GM21825 (cell line): Measurements from ENCODE around the gene GNPTG.

Source experiments
- ATAC-seq: cut with Tn5 transposase; IDR thresholded peaks from one replicate; pipeline ENCODE4 v1.9.1; 2021; ENCODE audit warnings: mild to moderate bottlenecking, moderate library complexity; ENCODE audit not compliant: unreplicated experiment

GNPTG gene

DNA sequence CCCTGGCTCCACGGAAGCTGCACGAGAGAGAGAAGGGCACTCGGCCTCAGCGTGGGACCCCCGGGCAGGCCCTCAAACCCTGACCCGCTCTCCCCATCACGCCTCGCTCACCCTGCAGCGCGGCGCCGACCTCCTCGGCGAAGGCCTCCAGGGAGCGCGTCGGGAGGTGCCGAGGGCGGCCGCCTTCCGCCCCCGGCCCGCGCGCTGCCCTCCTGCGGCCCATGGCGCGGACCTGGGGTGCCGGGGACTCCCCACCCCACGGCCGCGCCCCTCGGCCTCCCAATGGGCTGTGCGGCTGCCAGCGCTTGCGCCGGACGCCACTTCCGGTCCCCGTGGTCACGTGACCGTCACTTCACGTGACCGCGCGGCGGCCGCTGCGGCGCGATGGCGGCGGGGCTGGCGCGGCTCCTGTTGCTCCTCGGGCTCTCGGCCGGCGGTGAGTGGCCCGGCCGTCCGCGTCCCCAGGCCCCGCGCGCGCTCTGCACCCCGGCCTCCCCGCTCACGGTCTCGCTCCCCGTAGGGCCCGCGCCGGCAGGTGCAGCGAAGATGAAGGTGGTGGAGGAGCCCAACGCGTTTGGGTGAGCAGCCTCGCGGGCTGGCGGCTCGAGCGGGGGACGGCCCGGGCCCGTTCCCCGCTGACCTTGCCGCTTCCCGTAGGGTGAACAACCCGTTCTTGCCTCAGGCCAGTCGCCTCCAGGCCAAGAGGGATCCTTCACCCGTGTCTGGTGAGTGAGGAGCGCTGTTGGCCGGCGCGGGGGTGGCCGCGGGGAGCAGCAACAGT is at the start of gene GNPTG, which contains the start of gene TSR3:
Gene GNPTG, plus strand, starts transcription at position 350 of the 781 bp plus-strand sequence. Its CDS starts 35 bp downstream, at position 385.
Gene TSR3, minus strand, starts transcription at position 297 of the 781 bp plus-strand sequence. Its CDS starts 74 bp downstream, at position 223.
- peak; percentile 51 for ATAC-seq

DNA sequence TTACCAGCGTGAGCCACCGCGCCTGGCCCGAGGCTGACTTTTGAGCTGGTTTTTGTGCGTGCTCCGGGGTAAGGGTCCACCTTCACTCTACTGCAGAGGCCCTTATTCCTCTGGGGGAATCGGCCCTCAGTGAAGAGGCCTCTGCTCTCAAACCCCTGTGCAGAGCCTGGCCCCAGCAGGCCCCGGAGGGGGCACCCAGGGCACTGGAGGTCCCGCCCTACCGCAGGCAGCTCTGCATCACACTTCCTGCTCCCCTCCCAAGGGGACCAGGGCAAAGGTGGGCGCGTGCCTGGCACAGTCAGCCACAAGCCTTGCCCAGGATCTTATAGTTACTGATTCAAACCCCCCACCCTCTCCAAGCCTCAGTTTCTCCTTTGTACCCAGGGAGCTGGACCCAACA is 45.9 kb upstream of the GNPTG start:
- ATAC-seq = no peak

DNA sequence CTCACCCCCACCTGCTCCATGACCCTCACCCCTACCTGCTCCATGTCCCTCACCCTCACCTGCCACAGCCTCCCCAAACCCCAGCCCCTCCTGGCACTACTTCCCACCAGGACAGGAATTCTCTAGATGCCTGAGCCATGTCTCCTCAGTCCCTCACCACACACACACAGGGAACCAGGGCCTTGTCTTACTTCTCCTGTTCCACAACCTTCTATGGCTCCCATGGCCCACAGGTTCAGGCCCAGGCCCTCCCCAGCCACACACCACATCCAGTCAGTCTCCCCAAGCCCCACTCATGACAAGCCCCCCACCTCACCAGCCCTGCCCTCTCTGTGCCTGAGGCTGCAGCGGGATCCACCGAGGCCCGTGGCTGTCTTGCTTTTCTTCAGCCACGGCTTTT is 45.4 kb upstream of the GNPTG start:
- no peak for ATAC-seq

DNA sequence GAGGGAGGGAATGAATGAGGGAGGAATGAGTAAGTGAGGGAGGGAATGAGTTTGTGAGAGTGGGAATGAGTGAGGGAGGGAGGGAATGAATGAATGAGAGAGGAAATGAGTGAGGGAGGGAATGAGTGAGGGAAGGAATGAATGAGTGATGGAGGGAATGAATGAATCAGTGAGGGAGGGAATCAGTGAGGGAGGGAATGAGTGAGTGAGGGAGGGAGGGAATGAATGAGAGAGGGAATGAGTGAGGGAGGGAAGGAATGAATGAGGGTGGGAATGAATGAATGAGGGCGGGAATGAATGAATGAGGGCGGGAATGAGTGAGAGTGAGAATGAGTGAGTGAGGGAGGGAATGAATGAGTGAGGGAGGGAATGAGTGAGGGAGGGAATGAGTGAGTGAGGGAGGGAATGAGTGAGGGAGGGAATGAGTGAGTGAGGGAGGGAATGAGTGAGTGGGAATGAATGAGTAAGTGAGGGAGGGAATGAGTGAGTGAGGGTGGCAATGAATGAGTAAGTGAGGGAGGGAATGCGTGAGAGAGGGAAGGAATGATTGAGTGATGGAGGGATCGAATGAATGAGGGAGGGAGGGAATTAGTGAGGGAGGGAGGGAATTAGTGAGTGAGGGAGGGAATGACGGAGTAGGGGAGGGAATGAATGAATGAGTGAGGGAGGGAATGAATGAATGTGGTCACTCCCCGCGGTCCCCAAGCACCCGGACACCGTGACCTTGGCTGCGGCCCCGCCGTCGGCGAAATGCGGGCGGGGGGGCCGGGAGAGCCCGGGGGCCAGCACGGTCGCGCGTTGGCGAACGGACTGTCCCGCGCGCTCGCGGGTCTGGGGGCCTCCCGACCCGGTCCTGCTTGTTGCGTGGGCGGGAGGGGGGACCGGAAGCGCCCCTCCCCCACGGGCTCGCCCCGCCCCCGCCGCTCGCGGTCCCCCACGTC is 43.4 kb upstream of the GNPTG start:
- peak; percentile 15 for ATAC-seq

DNA sequence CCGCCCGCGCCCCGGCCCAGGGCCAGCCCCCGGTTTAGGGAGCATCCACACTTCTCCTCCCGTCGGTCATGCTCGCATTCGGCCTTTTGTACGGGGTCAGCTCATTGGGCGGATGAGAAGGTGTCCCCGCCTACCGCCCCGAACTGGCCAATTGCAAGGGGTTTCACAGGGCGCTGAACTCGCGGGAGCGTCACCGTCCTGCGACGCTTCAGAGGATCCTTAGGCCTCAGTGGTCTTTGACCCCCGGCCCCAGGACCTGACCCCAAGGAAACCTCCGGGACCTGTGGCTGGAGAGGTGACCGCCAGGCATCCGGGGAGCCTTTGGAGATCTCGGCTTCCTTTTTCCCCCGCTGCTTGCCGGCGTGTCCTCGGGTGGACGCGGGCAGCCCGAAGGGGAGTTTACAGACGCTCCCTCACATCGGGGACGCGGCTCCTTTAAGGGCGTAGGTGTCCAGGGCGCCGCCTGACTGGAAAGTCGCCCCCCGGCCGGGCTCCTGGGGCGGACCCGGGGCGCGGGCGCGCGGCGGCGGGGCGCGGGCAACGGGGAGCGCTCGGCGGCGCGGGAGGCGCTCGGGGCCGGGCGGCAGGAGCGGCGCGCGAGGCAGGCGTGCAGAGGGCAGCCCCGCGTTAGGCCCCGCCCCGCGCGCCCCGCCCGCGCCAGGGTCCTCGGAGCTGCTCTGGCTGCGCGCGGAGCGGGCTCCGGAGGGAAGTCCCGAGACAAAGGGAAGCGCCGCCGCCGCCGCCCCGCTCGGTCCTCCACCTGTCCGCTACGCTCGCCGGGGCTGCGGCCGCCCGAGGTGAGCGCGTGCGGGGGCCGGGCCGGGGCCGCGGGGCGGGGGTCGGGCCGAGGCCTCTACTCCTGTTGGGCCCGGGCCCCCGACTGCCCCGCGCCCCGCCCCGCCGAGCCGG is 42.5 kb upstream of the GNPTG start, which contains the start of gene UBE2I:
Gene UBE2I, plus strand, starts transcription at position 660 of the 909 bp plus-strand sequence. CDS start 4,395 bp downstream, outside the sequence.
- peak; percentile 49 for ATAC-seq

DNA sequence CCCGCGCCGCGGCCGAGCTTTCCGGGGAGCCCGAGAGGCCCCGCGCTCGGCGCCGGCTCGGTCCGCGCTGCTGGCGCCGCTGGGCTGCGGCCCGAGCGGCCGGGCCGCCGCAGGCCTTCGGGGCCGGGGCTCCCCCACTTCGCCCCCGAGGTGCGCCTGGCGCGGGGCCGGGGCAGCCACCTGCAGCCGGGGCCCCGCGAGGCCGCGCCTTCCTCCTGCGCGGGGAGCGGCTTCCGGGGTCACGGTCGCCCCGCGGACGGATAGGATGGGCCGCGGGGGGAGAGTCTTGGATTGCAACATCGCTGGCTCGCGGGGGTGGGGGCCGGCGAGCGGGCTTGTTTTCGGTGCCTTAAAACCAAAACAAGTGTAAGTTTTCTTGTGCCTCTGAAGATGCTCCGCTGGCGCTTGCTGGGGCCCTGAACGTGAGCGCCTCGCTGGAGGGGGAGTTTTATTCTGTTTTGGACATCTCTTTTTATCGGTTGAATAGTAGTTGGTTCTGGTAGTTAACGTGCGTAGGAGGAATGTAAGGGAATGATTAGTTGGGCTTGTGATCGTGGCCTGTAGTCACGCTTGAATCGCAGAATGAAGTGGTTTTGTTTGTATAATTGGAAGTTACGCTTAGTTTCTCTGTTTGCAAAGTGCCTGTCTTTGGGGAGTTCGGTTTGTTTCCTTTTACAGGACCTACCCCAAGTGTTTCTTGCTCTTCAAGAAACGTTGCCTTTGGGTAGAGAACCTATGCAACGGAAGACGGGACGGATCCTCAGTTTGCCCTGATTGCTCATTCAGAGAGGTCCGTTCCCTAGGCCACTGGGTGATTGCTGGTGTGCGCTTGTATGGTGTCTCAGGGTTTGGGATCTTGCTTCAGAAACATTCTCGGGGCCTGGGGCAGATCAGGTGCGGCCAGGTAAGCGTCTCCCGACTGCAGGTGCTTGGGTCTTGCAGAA is 41.6 kb upstream of the GNPTG start:
- ATAC-seq = peak; percentile 25

DNA sequence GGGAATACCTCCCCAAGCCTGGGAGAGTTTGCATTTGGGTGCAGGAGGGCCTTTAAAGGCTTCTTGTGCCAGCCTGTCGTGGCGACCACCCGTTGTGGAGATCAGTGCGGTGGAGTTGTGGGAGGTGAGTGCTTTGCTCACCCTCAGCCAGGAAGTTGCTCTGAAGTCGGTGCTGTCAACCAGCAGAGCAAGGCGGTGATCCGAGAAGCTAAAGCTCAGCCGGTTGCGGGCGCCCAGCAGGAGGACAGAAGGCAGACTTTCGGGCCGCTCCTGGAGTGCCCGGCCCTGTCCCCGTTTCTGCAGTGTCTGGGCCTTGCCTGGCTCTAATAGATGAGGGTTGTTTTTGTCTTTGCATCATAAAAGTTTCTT is 40.9 kb upstream of the GNPTG start:
- no peak for ATAC-seq

DNA sequence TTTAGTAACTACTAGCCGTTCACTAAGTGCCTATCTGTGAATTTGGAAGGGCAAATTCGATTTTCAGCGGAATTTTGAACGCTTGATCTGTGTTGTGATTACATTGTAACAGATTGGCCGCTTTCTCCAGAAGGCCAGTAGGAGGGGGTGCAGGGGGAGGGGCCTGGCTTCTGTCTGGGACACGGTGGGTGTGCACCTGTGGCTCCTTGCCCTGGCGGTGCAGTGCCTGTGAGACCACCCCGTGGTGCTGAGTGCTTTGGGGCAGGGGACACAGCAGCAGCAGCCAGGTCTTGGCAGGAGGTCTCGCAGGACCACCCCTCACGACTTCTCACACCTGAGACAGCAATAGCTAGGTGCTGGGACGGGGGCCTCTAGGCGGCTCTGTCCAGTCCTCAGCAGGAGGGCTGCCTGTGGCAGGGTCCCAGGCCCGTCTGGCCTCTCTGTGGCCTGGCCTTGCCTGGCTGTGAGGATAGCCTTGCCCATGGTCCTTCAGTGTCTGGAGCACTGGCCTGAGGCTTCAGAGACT is 40.5 kb upstream of the GNPTG start:
- ATAC-seq = no peak

DNA sequence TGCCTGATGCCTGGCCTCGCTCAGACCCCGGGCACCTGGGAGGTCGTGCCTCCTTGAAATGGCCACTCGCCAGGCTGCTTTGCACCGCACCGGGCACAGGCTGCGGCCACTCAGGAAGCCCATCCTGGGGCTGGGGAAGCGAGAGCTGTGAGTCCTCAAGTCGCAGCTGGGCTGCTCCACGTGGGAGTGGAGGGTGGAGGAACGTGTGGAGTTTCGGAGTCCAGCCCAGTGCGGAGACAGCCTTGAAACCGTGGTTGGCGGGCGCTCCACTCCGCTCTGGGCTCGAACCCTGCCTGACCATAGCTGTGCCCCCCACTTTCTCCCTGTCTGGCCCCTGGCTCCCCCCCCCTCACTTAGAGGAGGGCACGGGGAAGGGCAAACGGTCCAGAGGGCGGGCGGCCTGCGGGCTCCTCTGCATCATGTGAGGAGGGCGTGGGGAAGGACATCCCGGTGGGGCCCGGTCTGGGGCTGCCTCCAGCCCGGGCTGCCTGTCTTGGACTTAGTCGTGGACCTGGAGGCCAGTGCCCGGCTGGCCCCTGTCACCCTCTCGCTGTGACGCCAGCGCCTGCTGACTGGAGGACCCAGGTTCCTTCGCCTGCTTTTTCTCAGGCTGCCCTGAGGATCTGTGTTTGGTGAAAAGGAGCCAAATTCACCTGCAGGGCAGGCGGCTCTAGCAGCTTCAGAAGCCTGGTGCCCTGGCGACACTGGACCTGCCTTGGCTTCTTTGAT is 39.8 kb upstream of the GNPTG start:
- ATAC-seq = no peak

DNA sequence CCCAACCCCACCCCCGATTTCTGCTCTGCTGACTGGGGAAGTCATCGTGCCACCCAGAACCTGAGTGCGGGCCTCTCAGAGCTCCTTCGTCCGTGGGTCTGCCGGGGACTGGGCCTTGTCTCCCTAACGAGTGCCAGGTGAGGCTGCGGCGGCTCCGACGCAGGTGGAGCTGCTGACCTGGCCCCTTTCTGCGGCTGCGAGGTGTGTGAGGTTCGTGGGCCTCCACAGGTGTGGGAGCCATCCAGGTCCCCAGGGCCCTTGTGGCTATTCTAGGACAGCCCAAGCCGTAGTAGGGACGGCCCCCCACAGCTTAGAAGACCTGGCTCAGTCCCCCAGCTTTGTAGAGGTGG is 39.3 kb upstream of the GNPTG start:
- ATAC-seq = no peak

DNA sequence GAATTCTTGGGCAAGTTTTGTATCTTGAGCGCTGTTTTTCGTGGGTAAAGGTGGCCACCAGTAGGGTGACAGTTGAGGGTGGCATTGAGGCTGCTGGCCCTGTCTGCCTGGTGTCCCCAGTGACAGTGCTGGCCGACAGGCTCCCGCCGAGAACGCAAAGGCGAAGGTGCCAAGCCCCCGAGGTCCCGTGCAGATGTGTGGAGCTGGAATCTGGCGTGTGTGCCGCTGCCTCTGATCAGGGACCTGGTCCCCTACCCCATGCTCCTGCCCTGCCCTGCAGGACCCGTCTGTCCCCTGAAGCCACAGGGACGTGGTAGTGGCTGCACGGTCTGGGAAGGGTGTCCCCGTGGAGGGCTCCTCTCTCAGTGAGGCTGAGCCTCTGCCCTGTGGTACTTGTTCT is 38.8 kb upstream of the GNPTG start:
- no peak for ATAC-seq

DNA sequence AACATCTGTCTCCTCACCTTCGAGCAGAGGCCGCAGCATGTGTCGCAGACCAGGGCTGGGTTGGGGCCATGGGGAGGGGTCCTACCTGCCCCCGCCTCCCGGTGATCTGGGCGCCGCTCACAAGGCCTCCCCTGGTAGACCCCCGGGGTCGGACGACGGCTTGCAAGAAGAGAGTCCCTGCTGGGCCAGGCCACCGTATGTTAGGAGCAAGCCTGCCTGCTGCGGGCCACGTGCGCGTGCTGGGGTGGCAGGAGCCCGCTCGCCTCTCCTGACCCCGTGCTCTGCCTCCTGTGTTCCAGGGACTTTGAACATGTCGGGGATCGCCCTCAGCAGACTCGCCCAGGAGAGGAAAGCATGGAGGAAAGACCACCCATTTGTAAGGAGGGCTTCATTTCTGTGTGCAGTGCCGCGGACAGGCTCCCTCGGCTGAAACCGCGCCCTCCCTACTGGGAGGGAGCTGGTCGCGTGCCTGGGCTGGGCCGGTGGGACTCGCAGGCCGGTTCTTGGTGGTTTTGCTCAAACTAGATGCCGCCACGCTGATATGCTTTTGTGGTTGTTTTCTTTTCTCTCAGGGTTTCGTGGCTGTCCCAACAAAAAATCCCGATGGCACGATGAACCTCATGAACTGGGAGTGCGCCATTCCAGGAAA is 37.9 kb upstream of the GNPTG start:
- no peak for ATAC-seq

DNA sequence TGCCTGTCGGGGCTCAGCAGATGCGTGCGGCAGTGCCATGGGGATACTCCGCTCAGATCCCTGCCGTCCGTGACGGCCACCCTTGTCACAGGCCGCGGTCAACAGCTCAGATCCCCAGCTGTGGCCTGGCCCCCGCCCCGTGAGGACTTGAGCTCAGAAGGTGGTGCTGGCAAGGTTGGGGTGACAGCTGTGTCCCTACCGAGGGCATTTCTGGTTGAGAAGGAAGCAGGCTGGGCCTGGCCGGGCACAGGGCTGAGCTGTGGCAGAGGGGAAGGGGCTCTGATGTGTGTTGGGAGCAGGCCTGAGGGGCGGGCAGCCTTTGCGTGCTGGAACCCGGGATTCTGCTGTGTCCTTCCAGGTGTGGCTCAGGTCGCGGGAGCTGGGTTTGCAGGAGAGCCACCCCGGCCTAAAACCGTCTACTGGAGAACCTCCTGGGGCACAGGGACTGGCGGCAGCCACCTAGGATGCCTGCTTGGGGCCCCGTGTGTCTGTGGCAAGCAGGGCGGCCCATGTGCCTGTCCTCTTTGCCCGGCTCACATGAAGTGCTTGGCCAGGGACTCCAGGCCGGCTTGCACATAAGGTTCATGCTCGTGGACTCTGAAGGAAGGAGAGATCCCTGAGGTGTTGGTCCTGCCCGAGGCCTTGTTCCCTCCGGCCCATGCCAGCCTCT is 37.2 kb upstream of the GNPTG start:
- no peak for ATAC-seq

DNA sequence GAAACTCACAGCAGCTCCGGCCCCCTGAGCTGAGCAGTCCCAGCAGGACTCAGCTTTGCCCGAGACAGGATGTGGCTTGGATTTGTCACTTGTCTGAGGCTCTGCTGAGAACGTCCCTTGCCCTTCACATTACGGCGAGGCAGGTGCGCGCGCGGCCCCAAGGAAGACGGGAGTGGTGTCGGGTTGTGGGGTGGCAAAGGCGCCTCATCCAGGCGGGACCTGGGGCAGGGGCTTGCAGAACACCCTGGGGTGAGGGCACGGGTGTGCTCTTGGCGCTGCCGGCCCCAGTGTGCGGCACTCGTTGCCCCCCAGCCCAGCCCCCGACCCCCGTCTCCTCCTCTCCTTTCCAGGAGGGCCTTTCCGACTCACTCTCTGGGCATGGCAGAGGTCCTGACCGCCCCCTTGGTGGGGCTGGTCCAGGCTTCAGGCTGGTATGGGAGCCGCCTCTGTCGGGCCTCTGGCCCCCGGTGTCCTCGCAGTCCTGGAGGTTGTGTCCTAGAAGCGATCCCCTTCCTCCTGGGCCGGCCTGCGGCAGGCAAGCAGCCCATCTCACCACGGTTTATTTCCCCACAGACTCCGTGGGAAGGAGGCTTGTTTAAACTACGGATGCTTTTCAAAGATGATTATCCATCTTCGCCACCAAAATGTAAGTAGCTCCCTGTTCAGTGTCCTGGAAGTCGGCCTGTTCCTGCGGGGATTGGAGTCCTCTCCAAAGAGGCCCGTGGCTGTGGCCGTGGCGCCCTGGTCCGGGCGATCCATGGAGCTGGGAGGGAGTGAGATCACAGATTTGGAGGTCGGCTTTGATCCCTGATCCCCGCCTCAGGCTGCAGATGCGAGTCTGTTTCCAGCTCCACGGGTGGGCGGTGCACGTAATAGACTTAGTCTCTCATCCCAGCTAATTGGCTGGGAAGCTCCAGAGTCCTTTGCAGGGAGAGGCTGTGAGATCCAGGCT is 36.4 kb upstream of the GNPTG start:
- ATAC-seq = no peak

DNA sequence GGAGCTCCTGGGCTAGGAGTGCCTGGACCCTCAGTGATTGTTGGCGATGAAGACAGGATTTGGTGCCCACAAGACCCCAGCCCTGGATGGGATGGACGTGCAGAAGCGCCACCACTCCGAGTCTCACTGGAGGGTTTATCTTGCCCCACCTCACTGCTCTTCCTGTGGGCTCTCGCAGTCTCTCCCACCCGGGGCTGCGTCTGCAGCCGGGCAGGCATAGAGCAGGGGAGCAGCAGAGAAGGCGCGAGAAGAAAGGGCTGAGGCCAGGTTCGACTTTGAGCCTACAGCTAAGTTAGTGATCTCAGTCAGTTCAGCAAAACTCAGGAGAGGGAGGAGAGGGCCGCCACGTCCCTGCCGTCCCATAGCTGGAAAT is 35.7 kb upstream of the GNPTG start:
- ATAC-seq = no peak

DNA sequence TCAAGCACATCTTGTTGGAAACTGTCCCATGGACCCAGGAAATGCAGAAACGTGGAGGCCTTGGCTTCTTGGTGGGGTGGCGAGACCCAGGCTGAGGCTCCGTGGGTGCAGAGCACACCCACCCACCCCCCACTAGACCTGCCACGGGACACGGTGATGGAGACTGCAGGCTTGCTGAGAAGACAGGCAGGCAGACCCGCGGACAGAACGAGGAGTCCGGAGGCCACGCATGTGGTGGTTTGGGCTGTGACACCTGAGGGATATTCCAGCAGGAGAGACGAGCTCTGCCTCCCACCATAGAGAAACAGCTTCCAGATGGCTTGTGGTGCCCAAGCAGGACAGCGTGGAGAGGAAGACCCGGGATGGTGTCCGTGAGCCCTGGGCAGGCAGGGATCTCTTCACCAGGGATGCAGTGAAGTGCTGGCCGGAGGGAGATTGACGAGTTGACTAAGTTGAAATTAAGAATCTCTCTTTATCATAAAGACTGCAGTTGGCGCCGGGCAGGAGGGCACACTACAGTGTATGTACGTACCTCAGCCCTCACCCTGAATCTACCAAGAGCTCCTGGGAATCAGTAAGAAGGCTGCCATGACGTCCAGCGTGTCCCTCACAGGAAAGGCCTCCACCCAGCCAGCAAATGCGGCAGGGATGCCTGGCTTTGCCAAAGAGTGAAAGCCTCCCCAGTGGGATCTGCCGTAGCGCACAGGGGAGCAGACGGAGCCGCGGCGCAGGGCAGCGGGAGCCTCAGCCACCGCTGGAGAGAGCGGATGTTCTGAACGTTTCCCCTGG is 34.1 kb upstream of the GNPTG start:
- ATAC-seq = no peak
